NCI-H1436 treated with DMSO at 0.1 percent for 48 hours (cell line): ENCODE measurements around the gene TRAPPC8.
"Not testable (repeated sequence)": the region's sequence is repeated elsewhere in the genome, so short reads cannot be mapped to it uniquely, and the experiment has no call there.

Experiments
- DNase-seq: peaks from one replicate; lab custom pipeline; 2025; lab: John Stamatoyannopoulos, UW

The TRAPPC8 gene

GRCh38 chr18:31863103-31863502, 79.8 kb downstream of the TRAPPC8 start:
- no peak for DNase-seq

- DNase-seq: no peak
Observed at GRCh38 chr18:31860488-31860887, 82.4 kb downstream of the TRAPPC8 start.

- DNase-seq: no peak
Observed at GRCh38 chr18:31857526-31858106, 85.3 kb downstream of the TRAPPC8 start.

- DNase-seq: no peak
Observed at GRCh38 chr18:31850844-31851243, 92.1 kb downstream of the TRAPPC8 start.

GRCh38 chr18:31840499-31840898, 102.4 kb downstream of the TRAPPC8 start:
- no peak for DNase-seq

- DNase-seq: no peak
Observed at GRCh38 chr18:31837879-31838278, 105.0 kb downstream of the TRAPPC8 start.

GRCh38 chr18:31835528-31836133, 107.3 kb downstream of the TRAPPC8 start:
- DNase-seq: no peak

- DNase-seq: no peak
Observed at GRCh38 chr18:31831903-31832302, 111.0 kb downstream of the TRAPPC8 start.

GRCh38 chr18:31830686-31831085, 112.2 kb downstream of the TRAPPC8 start:
- no peak for DNase-seq

GRCh38 chr18:31828613-31829012, 114.3 kb downstream of the TRAPPC8 start:
- no peak for DNase-seq

GRCh38 chr18:31826673-31827325, 116.1 kb downstream of the TRAPPC8 start:
- DNase-seq: not testable (repeated sequence)

- no peak for DNase-seq
Observed at GRCh38 chr18:31825772-31826171, 117.2 kb downstream of the TRAPPC8 start.

GRCh38 chr18:31821545-31822171, 121.3 kb downstream of the TRAPPC8 start:
- no peak for DNase-seq

GRCh38 chr18:31819925-31820229, 123.1 kb downstream of the TRAPPC8 start:
- DNase-seq: no peak

- DNase-seq: no peak
Observed at GRCh38 chr18:31819106-31819924, 123.6 kb downstream of the TRAPPC8 start.

GRCh38 chr18:31814132-31814531, 128.8 kb downstream of the TRAPPC8 start:
- no peak for DNase-seq

GRCh38 chr18:31810336-31811130, 132.4 kb downstream of the TRAPPC8 start:
- not testable (repeated sequence) for DNase-seq

GRCh38 chr18:31809049-31809448, 133.9 kb downstream of the TRAPPC8 start:
- DNase-seq: not testable (repeated sequence)

GRCh38 chr18:31801078-31801477, 141.8 kb downstream of the TRAPPC8 start:
- no peak for DNase-seq

- DNase-seq: not testable (repeated sequence)
Observed at GRCh38 chr18:31799257-31799656, 143.7 kb downstream of the TRAPPC8 start.

GRCh38 chr18:31798399-31798798, 144.5 kb downstream of the TRAPPC8 start:
- DNase-seq: no peak

- DNase-seq: no peak
Observed at GRCh38 chr18:31795747-31796146, 147.2 kb downstream of the TRAPPC8 start.
